HepG2 (cell line): ENCODE measurements around the gene C5orf58.

ENCODE experiments used
- EP300 ChIP-seq, 3 experiments: sonication (generic) in 1 of 3; formaldehyde crosslinking in 1 of 3; IDR thresholded peaks; 2 replicates each; pipeline versions ENCODE4 v1.5.1 to v1.6.1; 2011 to 2020; ENCODE audit warnings: low read depth in 2 of 3, low read length in 2 of 3, borderline replicate concordance in 1 of 3, improper control_type of control experiment in 1 of 3, mild to moderate bottlenecking in 1 of 3, missing genetic modification reagents in 1 of 3, moderate library complexity in 1 of 3
- SRSF1 ChIP-seq: fragments of 200-400 bp; formaldehyde crosslinking; optimal IDR thresholded peaks from 2 replicates; pipeline ENCODE3; 2017; ENCODE audit warnings: mild to moderate bottlenecking, low read depth, low read length, moderate library complexity
- TCF7L2 ChIP-seq: IDR thresholded peaks from 2 replicates; pipeline ENCODE4 v1.6.1; 2011; ENCODE audit warnings: mild to moderate bottlenecking, low read depth, low read length, moderate library complexity
- TRIM24 ChIP-seq: sonication (generic); formaldehyde crosslinking; IDR thresholded peaks from 2 replicates; pipeline ENCODE4 v1.8.0; 2022; ENCODE audit warnings: mild to moderate bottlenecking, missing genetic modification reagents
- ZNF674 ChIP-seq: sonication (generic); formaldehyde crosslinking; IDR thresholded peaks from 2 replicates; pipeline ENCODE4 v1.5.0; 2020; ENCODE audit warnings: low read depth, mild to moderate bottlenecking, missing genetic modification reagents

DNA sequence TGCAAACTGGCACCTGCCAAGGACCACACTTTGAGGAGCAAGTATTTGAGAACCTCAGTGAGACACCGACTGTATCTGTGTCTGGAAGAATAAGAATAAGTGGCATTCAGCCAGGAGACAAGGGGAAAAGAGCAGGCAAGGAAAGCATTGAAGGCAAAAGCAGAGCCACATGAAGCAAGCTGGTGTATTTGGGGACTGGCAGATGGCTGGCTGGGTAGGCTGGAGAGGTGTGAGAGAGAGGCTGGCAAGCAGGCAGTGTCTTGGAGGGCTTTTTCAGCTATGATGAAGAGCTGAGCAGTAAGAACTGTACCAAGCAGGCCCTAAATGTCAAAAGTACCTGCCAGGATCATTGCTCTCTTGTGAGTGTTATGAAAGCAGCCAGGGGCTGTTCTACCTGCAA, 14.1 kb upstream of the C5orf58 start:
- TF ChIP-seq TRIM24 (CRISPR knock-in tag) (no peak), EP300 (IDR thresholded peaks at IDR 0.05; ENCODE audit: low read depth in 2 of 2, low read length in 2 of 2) (no peak), EP300 (CRISPR knock-in tag; IDR thresholded peaks at IDR 0.05; ENCODE audit: borderline replicate concordance) (no peak), SRSF1 (no peak), TCF7L2 (no peak), ZNF674 (CRISPR knock-in tag) (no peak)
